IPS-NIHi7 (cell line): Measurements from ENCODE around the gene ALPG.

Experiments used
- DNase-seq: peaks from one replicate; pipeline ENCODE4 v3.0.0; 2012; ENCODE audit warnings: mixed read lengths; ENCODE audit errors: extremely low spot score

The ALPG gene

GRCh38 chr2:232457121-232458011 lies 50.7 kb downstream of the ALPG start:
- no peak for DNase-seq

GRCh38 chr2:232458051-232458660 lies 51.5 kb downstream of the ALPG start:
- no peak for DNase-seq

GRCh38 chr2:232458661-232459418 lies 52.2 kb downstream of the ALPG start:
- DNase-seq: no peak

- DNase-seq: no peak
Observed at GRCh38 chr2:232459419-232460035, 52.9 kb downstream of the ALPG start.

- no peak for DNase-seq
Observed at GRCh38 chr2:232460171-232460570, 53.5 kb downstream of the ALPG start.
